ENCODE data around the gene WDR62. TPM values are rescaled to one million over a fixed set of nuclear protein-coding genes. Genes with fewer than 3 reads are reported as not detected.

The WDR62 gene
- total and polyA plus RNA-seq, 2 donors = 2.4 to 4.6 TPM

GRCh38 chr19:36051236-36051635, 3.5 kb upstream of the WDR62 start:
- H3K4me1 ChIP-seq (ENCODE audit: control insufficient read depth in 2 of 2, insufficient read depth in 2 of 2, low read length in 2 of 2) = peaks cover 10 to 15% of the 10 kb centered on the region in 2 donors
- H3K27ac ChIP-seq (ENCODE audit: low read depth in 1 of 2, low read length in 1 of 2) = no peak overlapping the region
- H3K36me3 ChIP-seq (ENCODE audit: control insufficient read depth in 2 of 2, insufficient read depth in 2 of 2, low read length in 1 of 2) = no peaks in the 10 kb centered on the region
- WGBS = 62% methylated on average over 3 of the region's 3 CpGs
- H3K9me3 ChIP-seq (ENCODE audit: control insufficient read depth in 2 of 2, insufficient read depth in 1 of 2, low read length in 1 of 2) = no peaks in the 10 kb centered on the region
- H3K4me3 ChIP-seq (ENCODE audit: low read length in 2 of 2) = no peak overlapping the region
- DNase-seq (ENCODE audit: low read depth in 6 of 9, low spot score in 9 of 9) = no peak
- H3K27me3 ChIP-seq (ENCODE audit: control insufficient read depth in 2 of 2, insufficient read depth in 1 of 2, low read length in 1 of 2) = no peaks in the 10 kb centered on the region

DNA sequence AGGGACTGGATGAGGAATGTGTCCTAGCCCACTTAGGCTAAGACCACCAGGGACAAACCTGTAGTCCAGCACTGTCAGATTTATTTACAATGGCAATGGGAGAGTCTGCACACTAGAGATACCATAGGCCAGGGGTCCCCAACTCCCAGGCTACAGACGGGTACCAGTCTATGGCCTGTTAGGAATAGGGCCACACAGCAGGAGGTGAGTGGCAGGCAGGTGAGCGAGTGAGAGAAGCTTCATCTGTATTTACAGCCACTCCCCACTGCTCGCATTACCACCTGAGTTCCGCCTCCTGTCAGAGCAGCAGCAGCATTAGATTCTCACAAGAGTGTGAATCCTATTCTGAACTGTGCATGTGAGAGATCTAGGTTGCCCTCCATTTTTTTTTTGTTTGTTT, 3.1 kb upstream of the WDR62 start:
- Histone ChIP-seq H3K9me3 (ENCODE audit: control insufficient read depth in 2 of 2, insufficient read depth in 1 of 2, low read length in 1 of 2) (no peaks in the 10 kb centered on the region), H3K4me1 (ENCODE audit: control insufficient read depth in 2 of 2, insufficient read depth in 2 of 2, low read length in 2 of 2) (peaks cover 10 to 19% of the 10 kb centered on the region in 2 donors), H3K36me3 (ENCODE audit: control insufficient read depth in 2 of 2, insufficient read depth in 2 of 2, low read length in 1 of 2) (no peaks in the 10 kb centered on the region), H3K4me3 (ENCODE audit: low read length in 2 of 2) (no peak overlapping the region), H3K27me3 (ENCODE audit: control insufficient read depth in 2 of 2, insufficient read depth in 1 of 2, low read length in 1 of 2) (no peaks in the 10 kb centered on the region), H3K27ac (ENCODE audit: low read depth in 1 of 2, low read length in 1 of 2) (no peak overlapping the region)
- no peak for DNase-seq (ENCODE audit: low read depth in 6 of 9, low spot score in 9 of 9)
- 97% methylated on average over 4 of the region's 4 CpGs for WGBS

DNA sequence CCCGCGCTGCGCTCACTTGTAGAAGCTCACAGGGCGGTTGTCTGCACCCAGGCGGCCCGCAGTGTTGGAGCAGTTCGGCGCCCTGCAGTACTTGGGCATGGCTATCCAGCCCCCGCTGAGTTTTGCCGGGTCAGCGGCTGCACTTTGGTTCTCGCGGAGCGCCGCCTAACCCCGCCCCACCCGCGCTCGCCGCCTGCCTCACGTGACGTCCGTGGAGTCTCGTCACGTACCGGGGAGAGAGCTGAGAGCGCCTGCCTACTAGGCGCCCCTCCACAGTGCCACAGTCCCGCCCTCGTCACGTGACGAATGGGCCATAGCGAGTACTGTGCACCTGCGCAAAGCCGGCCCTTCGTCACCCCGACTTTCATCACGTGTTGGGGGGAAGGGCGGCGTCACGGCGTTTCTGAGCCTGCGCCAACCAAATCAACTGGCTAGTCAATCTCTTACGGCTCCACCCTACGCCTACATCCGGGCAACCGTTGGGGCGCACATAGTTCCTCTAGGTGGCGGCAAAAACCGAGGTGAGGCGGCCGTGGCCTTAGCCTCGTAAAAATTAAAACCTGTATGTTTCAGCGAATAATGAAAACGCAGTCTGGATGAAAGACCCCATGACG, 471 bp upstream of the WDR62 start, which contains the start of gene THAP8:
Gene THAP8, minus strand, starts transcription at position 167 of the 614 bp plus-strand sequence. Its CDS starts 68 bp downstream, at position 99.
- peak; percentile 98 to 100 (median 100) for DNase-seq (ENCODE audit: low read depth in 6 of 9, low spot score in 9 of 9)
- under 1% methylated on average over 56 of the region's 56 CpGs for WGBS
- H3K36me3 ChIP-seq (ENCODE audit: control insufficient read depth in 2 of 2, insufficient read depth in 2 of 2, low read length in 1 of 2) = peaks cover 6 to 9% of the 10 kb centered on the region in 2 donors
- peak within 1 kb of the TSS; percentile 100 for H3K27ac ChIP-seq (ENCODE audit: low read depth in 1 of 2, low read length in 1 of 2)
- H3K4me3 ChIP-seq (ENCODE audit: low read length in 2 of 2) = peak within 1 kb of the TSS; percentile 81 to 85
- H3K27me3 ChIP-seq (ENCODE audit: control insufficient read depth in 2 of 2, insufficient read depth in 1 of 2, low read length in 1 of 2) = no peaks in the 10 kb centered on the region
- no peaks in the 10 kb centered on the region for H3K9me3 ChIP-seq (ENCODE audit: control insufficient read depth in 2 of 2, insufficient read depth in 1 of 2, low read length in 1 of 2)
- peaks cover 10 to 23% of the 10 kb centered on the region in 2 donors for H3K4me1 ChIP-seq (ENCODE audit: control insufficient read depth in 2 of 2, insufficient read depth in 2 of 2, low read length in 2 of 2)

DNA sequence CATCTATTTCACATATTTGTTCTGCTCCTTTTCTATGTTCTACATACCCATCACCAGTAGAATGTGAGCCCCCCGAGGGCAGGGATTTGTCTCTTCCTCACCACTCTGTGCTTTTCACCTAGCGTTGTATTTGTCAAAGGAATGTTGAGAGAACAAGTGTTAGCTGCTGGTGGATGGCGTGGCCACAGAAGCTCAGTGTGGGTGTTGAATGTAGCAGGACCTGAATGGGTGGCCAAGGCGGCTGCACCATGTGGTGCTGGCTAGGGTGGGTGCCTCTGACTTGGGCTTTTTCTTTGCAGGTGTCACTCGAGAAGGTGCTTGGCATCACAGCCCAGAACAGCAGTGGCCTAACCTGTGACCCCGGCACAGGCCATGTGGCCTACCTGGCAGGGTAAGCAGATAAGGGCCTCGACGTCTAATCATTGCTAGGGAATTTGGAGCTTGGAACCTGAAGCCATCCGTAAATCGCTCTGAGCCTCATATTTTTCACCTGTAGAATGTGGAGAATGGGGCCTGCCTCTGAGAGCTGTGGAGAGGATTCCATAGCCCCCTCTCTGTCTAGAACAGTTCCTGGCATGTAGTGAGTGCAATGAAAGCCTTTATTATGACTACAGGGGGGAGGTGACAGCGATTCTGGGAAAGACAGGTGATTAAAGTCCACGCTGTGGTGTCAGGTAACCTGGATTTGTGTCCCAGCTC, 3.9 kb downstream of the WDR62 start:
- peaks cover 7 to 18% of the 10 kb centered on the region in 2 donors for H3K4me1 ChIP-seq (ENCODE audit: control insufficient read depth in 2 of 2, insufficient read depth in 2 of 2, low read length in 2 of 2)
- H3K27me3 ChIP-seq (ENCODE audit: control insufficient read depth in 2 of 2, insufficient read depth in 1 of 2, low read length in 1 of 2) = no peaks in the 10 kb centered on the region
- no peak overlapping the region for H3K4me3 ChIP-seq (ENCODE audit: low read length in 2 of 2)
- H3K27ac ChIP-seq (ENCODE audit: low read depth in 1 of 2, low read length in 1 of 2) = no peak overlapping the region
- peaks cover 31% of the 10 kb centered on the region in 2 donors for H3K36me3 ChIP-seq (ENCODE audit: control insufficient read depth in 2 of 2, insufficient read depth in 2 of 2, low read length in 1 of 2)
- WGBS = 97% methylated on average over 12 of the region's 12 CpGs
- no peak for DNase-seq (ENCODE audit: low read depth in 6 of 9, low spot score in 9 of 9)
- H3K9me3 ChIP-seq (ENCODE audit: control insufficient read depth in 2 of 2, insufficient read depth in 1 of 2, low read length in 1 of 2) = no peaks in the 10 kb centered on the region

GRCh38 chr19:36059180-36059910, 4.6 kb downstream of the WDR62 start:
- H3K27ac ChIP-seq (ENCODE audit: low read depth in 1 of 2, low read length in 1 of 2) = no peak overlapping the region
- no peaks in the 10 kb centered on the region for H3K9me3 ChIP-seq (ENCODE audit: control insufficient read depth in 2 of 2, insufficient read depth in 1 of 2, low read length in 1 of 2)
- WGBS = 98% methylated on average over 6 of the region's 6 CpGs

GRCh38 chr19:36060430-36060829, 5.7 kb downstream of the WDR62 start:
- 94% methylated on average over 4 of the region's 4 CpGs for WGBS
- H3K4me3 ChIP-seq (ENCODE audit: low read length in 2 of 2) = no peak overlapping the region
- H3K4me1 ChIP-seq (ENCODE audit: control insufficient read depth in 2 of 2, insufficient read depth in 2 of 2, low read length in 2 of 2) = peaks cover 5 to 14% of the 10 kb centered on the region in 2 donors
- H3K9me3 ChIP-seq (ENCODE audit: control insufficient read depth in 2 of 2, insufficient read depth in 1 of 2, low read length in 1 of 2) = no peaks in the 10 kb centered on the region
- no peak overlapping the region for H3K27ac ChIP-seq (ENCODE audit: low read depth in 1 of 2, low read length in 1 of 2)
- H3K36me3 ChIP-seq (ENCODE audit: control insufficient read depth in 2 of 2, insufficient read depth in 2 of 2, low read length in 1 of 2) = peaks cover 38 to 44% of the 10 kb centered on the region in 2 donors
- no peaks in the 10 kb centered on the region for H3K27me3 ChIP-seq (ENCODE audit: control insufficient read depth in 2 of 2, insufficient read depth in 1 of 2, low read length in 1 of 2)
- DNase-seq (ENCODE audit: low read depth in 6 of 9, low spot score in 9 of 9) = no peak

More at GRCh38 chr19:36059180-36059910, 4.6 kb downstream of the WDR62 start:
- Histone ChIP-seq H3K27me3 (ENCODE audit: control insufficient read depth in 2 of 2, insufficient read depth in 1 of 2, low read length in 1 of 2) (no peaks in the 10 kb centered on the region), H3K4me1 (ENCODE audit: control insufficient read depth in 2 of 2, insufficient read depth in 2 of 2, low read length in 2 of 2) (peaks cover 7 to 18% of the 10 kb centered on the region in 2 donors), H3K4me3 (ENCODE audit: low read length in 2 of 2) (no peak overlapping the region), H3K36me3 (ENCODE audit: control insufficient read depth in 2 of 2, insufficient read depth in 2 of 2, low read length in 1 of 2) (peaks cover 34 to 36% of the 10 kb centered on the region in 2 donors)
- DNase-seq (ENCODE audit: low read depth in 6 of 9, low spot score in 9 of 9) = no peak

GRCh38 chr19:36061367-36061766, 6.7 kb downstream of the WDR62 start:
- no peak for DNase-seq (ENCODE audit: low read depth in 6 of 9, low spot score in 9 of 9)
- peaks cover 0 to 6% of the 10 kb centered on the region in 2 donors for H3K4me1 ChIP-seq (ENCODE audit: control insufficient read depth in 2 of 2, insufficient read depth in 2 of 2, low read length in 2 of 2)
- 99% methylated on average over 2 of the region's 2 CpGs for WGBS
- H3K27ac ChIP-seq (ENCODE audit: low read depth in 1 of 2, low read length in 1 of 2) = no peak overlapping the region
- no peak overlapping the region for H3K4me3 ChIP-seq (ENCODE audit: low read length in 2 of 2)
- no peaks in the 10 kb centered on the region for H3K27me3 ChIP-seq (ENCODE audit: control insufficient read depth in 2 of 2, insufficient read depth in 1 of 2, low read length in 1 of 2)
- no peaks in the 10 kb centered on the region for H3K9me3 ChIP-seq (ENCODE audit: control insufficient read depth in 2 of 2, insufficient read depth in 1 of 2, low read length in 1 of 2)
- peaks cover 47 to 53% of the 10 kb centered on the region in 2 donors for H3K36me3 ChIP-seq (ENCODE audit: control insufficient read depth in 2 of 2, insufficient read depth in 2 of 2, low read length in 1 of 2)

- WGBS = 97% methylated on average over 8 of the region's 8 CpGs
- H3K27ac ChIP-seq (ENCODE audit: low read depth in 1 of 2, low read length in 1 of 2) = no peak overlapping the region
- peaks cover 51 to 63% of the 10 kb centered on the region in 2 donors for H3K36me3 ChIP-seq (ENCODE audit: control insufficient read depth in 2 of 2, insufficient read depth in 2 of 2, low read length in 1 of 2)
- H3K27me3 ChIP-seq (ENCODE audit: control insufficient read depth in 2 of 2, insufficient read depth in 1 of 2, low read length in 1 of 2) = no peaks in the 10 kb centered on the region
- no peak overlapping the region for H3K4me3 ChIP-seq (ENCODE audit: low read length in 2 of 2)
- H3K4me1 ChIP-seq (ENCODE audit: control insufficient read depth in 2 of 2, insufficient read depth in 2 of 2, low read length in 2 of 2) = no peaks in the 10 kb centered on the region
- H3K9me3 ChIP-seq (ENCODE audit: control insufficient read depth in 2 of 2, insufficient read depth in 1 of 2, low read length in 1 of 2) = no peaks in the 10 kb centered on the region
- no peak for DNase-seq (ENCODE audit: low read depth in 6 of 9, low spot score in 9 of 9)
Measured at GRCh38 chr19:36064826-36065225, 10.1 kb downstream of the WDR62 start.

GRCh38 chr19:36067681-36068080, 13.0 kb downstream of the WDR62 start:
- H3K27ac ChIP-seq (ENCODE audit: low read depth in 1 of 2, low read length in 1 of 2) = no peak overlapping the region
- H3K4me1 ChIP-seq (ENCODE audit: control insufficient read depth in 2 of 2, insufficient read depth in 2 of 2, low read length in 2 of 2) = no peaks in the 10 kb centered on the region
- DNase-seq (ENCODE audit: low read depth in 6 of 9, low spot score in 9 of 9) = no peak
- H3K4me3 ChIP-seq (ENCODE audit: low read length in 2 of 2) = no peak overlapping the region
- 93% methylated on average over 11 of the region's 11 CpGs for WGBS
- no peaks in the 10 kb centered on the region for H3K9me3 ChIP-seq (ENCODE audit: control insufficient read depth in 2 of 2, insufficient read depth in 1 of 2, low read length in 1 of 2)
- H3K36me3 ChIP-seq (ENCODE audit: control insufficient read depth in 2 of 2, insufficient read depth in 2 of 2, low read length in 1 of 2) = peaks cover 49 to 66% of the 10 kb centered on the region in 2 donors
- H3K27me3 ChIP-seq (ENCODE audit: control insufficient read depth in 2 of 2, insufficient read depth in 1 of 2, low read length in 1 of 2) = no peaks in the 10 kb centered on the region

Measured in thymus (tissue), 11 donors.